GM12878 (cell line): ENCODE measurements around the gene WDR74. TPM values are rescaled to one million over a fixed set of nuclear protein-coding genes. Genes with fewer than 3 reads are reported as not detected.
"Not testable (repeated sequence)": the region's sequence is repeated elsewhere in the genome, so short reads cannot be mapped to it uniquely, and the experiment has no call there.

Source experiments
- ATAC-seq: fragments of 200-7000 bp; cut with Tn5 transposase; 3 replicates; pipeline ENCODE4 v1.9.1; 2020; ENCODE audit warnings: mild to moderate bottlenecking, moderate library complexity
- BruUV-seq: library from RNA; stranded (reverse); fragments of 400-500 nt; replicated peaks from 2 replicates; lab custom pipeline; 2021; lab: Mats Ljungman, UMichigan
- CTCF ChIA-PET: fragments of 300-600 bp; sonication (Branson Sonifier 250); formaldehyde crosslinking; extraction: SDS; loops from one replicate; lab custom pipeline; 2021; ENCODE audit warnings: inconsistent platforms; lab: Yijun Ruan, JAX
- POLR2A ChIA-PET: fragments of 350-600 bp; formaldehyde crosslinking; extraction: SDS; loops from one replicate; lab custom pipeline; 2021; ENCODE audit warnings: inconsistent platforms; lab: Charles Lee
- RAD21 ChIA-PET: fragments of 300-600 bp; sonication (Branson Sonifier 250); formaldehyde crosslinking; loops from one replicate; lab custom pipeline; 2023; ENCODE audit warnings: antibody characterized with exemption; ENCODE audit not compliant: unreplicated experiment; lab: Charles Lee
- SMC1A ChIA-PET: fragments of 300-600 bp; sonication (Branson Sonifier 250); formaldehyde crosslinking; loops from one replicate; lab custom pipeline; 2023; ENCODE audit not compliant: unreplicated experiment, uncharacterized antibody; lab: Charles Lee
- DNase-seq: peaks from one replicate; pipeline ENCODE4 v3.0.0-alpha.2; 2011; ENCODE audit warnings: low read depth, low spot score
- FAIRE-seq: peaks from 3 replicates; lab custom pipeline; 2011; peaks lifted over from hg19 to GRCh38; lab: Jason Lieb, UNC
- H2AFZ ChIP-seq: 2 replicates; pipeline ENCODE4 v1.6.0; 2011; ENCODE audit warnings: low read depth, low read length, control low read depth; ENCODE audit not compliant: control insufficient read depth
- H3K27ac ChIP-seq: 2 replicates; pipeline ENCODE4 v1.5.1; 2011; ENCODE audit warnings: control low read depth; ENCODE audit not compliant: control insufficient read depth, insufficient read depth
- H3K27me3 ChIP-seq, 2 experiments: replicated peaks in 1 of 2; 2 replicates each; pipeline versions ENCODE4 v1.6.0 to v1.6.1; 2011; ENCODE audit warnings: low read length in 1 of 2; ENCODE audit not compliant: control insufficient read depth in 2 of 2, insufficient read depth in 2 of 2
- H3K36me3 ChIP-seq, 2 experiments: 2 replicates each; pipeline ENCODE4 v1.5.1; 2011; ENCODE audit warnings: low read length in 1 of 2; ENCODE audit not compliant: control insufficient read depth in 2 of 2, insufficient read depth in 2 of 2
- H3K4me1 ChIP-seq: 2 replicates; pipeline ENCODE4 v1.6.1; 2011; ENCODE audit warnings: mild to moderate bottlenecking, low read length, moderate library complexity, mixed read lengths; ENCODE audit not compliant: control insufficient read depth, insufficient read depth
- H3K4me2 ChIP-seq: 2 replicates; pipeline ENCODE4 v1.6.0; 2011; ENCODE audit warnings: control low read depth; ENCODE audit not compliant: control insufficient read depth, insufficient read depth
- H3K4me3 ChIP-seq: fragments of 200-600 bp; sonication (generic); 2 replicates; pipeline ENCODE4 v1.5.1; 2016
- H3K79me2 ChIP-seq: 2 replicates; pipeline ENCODE4 v1.6.0; 2011; ENCODE audit warnings: low read length; ENCODE audit not compliant: control insufficient read depth, insufficient read depth
- H3K9ac ChIP-seq: 2 replicates; pipeline ENCODE4 v1.8.0; 2011; ENCODE audit warnings: low read length, control low read depth, mixed read lengths; ENCODE audit not compliant: control insufficient read depth, insufficient read depth
- H3K9me3 ChIP-seq: replicated peaks from 3 replicates; pipeline ENCODE4 v1.5.1; 2011; ENCODE audit warnings: mild to moderate bottlenecking, low read length; ENCODE audit not compliant: control insufficient read depth, insufficient read depth
- H4K20me1 ChIP-seq: 2 replicates; pipeline ENCODE4 v1.6.0; 2011; ENCODE audit not compliant: control insufficient read depth, insufficient read depth
- IKZF2 ChIP-seq, 2 experiments: fragments of 450-650 bp; IDR thresholded peaks; 2 replicates each; pipeline ENCODE4 v1.6.1; 2017; ENCODE audit warnings: mild to moderate bottlenecking in 2 of 2, moderate library complexity in 2 of 2
- PAX5 ChIP-seq: IDR thresholded peaks from 2 replicates; pipeline ENCODE4 v1.6.1; 2011; ENCODE audit warnings: low read depth, low read length, borderline replicate concordance
- WGBS: methylation state at CpG from one replicate; pipeline ENCODE4 v1.1.6; 2016; ENCODE audit warnings: low lambda C conversion rate; ENCODE audit not compliant: insufficient replicate concordance, insufficient coverage; ENCODE audit errors: missing lambda C conversion rate; 5-methylcytosine and 5-hydroxymethylcytosine counted together
- in situ Hi-C: fragments of 300-500 bp; cut with MboI; formaldehyde crosslinking; loops from 9 replicates; pipeline ENCODE4 v1.14.3; 2018; ENCODE audit warnings: mixed read lengths
- intact Hi-C: fragments of 100-400 bp; cut with micrococcal nuclease; formaldehyde crosslinking; loops from one replicate; pipeline ENCODE4 v1.14.2; 2022; ENCODE audit not compliant: unreplicated experiment
- polyA plus RNA-seq, 11 experiments: library from polyadenylated mRNA; depleted of rRNA in 4 of 11; unstranded in 6 of 11; stranded (reverse) in 5 of 11; fragments of >200 nt; fragmentation: Nextera tagmentation in 4 of 11; fragmentation: Illumina TruSeq in 1 of 11; extraction: Ambion mirVana in 4 of 11; extraction: Trizol in 1 of 11; gene quantifications; 1 replicate in 1 of 11; 2 replicates in 10 of 11; pipeline versions ENCODE4 v1.2.1 to v1.2.3, GENCODE V29; 2011 to 2016; ENCODE audit warnings: inconsistent platforms in 2 of 11, missing spikeins in 2 of 11, low read depth in 1 of 11
- total RNA-seq, 4 experiments: library from RNA; depleted of rRNA in 3 of 4; stranded (reverse); fragments of >200 nt in 3 of 4; fragmentation: Illumina TruSeq in 1 of 4; extraction: Trizol in 1 of 4; gene quantifications; 2 replicates each; pipeline versions ENCODE4 v1.2.1 to v1.2.3, GENCODE V29; 2013 to 2021

Gene WDR74
- total and polyA plus RNA-seq, 10 of the 15 experiments (the other 5 are each of a cell fraction or from before 2014, with no cell fraction given) = 18.2 to 103 (median 60.7) TPM

- H3K79me2 ChIP-seq = peaks cover 86% of the 10 kb centered on the region
- ATAC-seq = peak; percentile 19
- WGBS = 26% methylated on average over 12 of the region's 16 CpGs
- DNase-seq, BruUV-seq, H2AFZ ChIP-seq, H4K20me1 ChIP-seq, H3K36me3 ChIP-seq, H3K4me3 ChIP-seq, H3K27me3 ChIP-seq, H3K9me3 ChIP-seq, FAIRE-seq: not testable (repeated sequence)
- peak overlapping the region; percentile 93 for H3K4me2 ChIP-seq
- intact Hi-C loops = loop anchor here (1.0 to 10.0 kb wide), 5 partner anchors 75 to 467 kb away; partner anchors contain the start of genes LBHD1, TUT1 and UQCC3
- peak overlapping the region; percentile 61 for H3K27ac ChIP-seq
- RAD21 ChIA-PET = interaction anchor here (0.6 to 3.9 kb wide), 17 partner anchors 10 to 954 kb away, joined by 3 to 57 read pairs (median 3); partner anchors contain the start of genes SLC3A2, STX5, TEX54 and TMEM179B
- TF ChIP-seq IKZF2 (IDR thresholded peaks at IDR 0.05) (0 out of 4 replicates have a peak, but pooled peaks of 1 of the 2 experiments have one; percentile 5), PAX5 (peak; percentile 56; the same call in 1 of the 2 replicates)
- in situ Hi-C loops = loop anchor here (10.0 kb wide), 1 partner anchor 437 kb away; no protein-coding TSS in a partner anchor
- peak overlapping the region; percentile 52; the same call in 1 of the 2 replicates for H3K9ac ChIP-seq
- H3K4me1 ChIP-seq = peaks cover 23% of the 10 kb centered on the region
- SMC1A ChIA-PET = interaction anchor here (0.6 to 3.5 kb wide), 28 partner anchors 8 to 896 kb away, joined by 3 to 33 read pairs (median 4); partner anchors contain the start of genes C11orf98, CSKMT, LBHD1 and SLC3A2
- CTCF ChIA-PET = interaction anchor here (0.6 to 8.0 kb wide), 27 partner anchors 8 to 467 kb away, joined by 3 to 131 read pairs (median 6); partner anchors contain the start of genes POLR2G, SLC3A2, TAF6L and TEX54
- POLR2A ChIA-PET = interaction anchor here (0.5 to 4.1 kb wide), 21 partner anchors 9 to 240 kb away, joined by 3 to 44 read pairs (median 5); partner anchors contain the start of genes C11orf98, CSKMT, HNRNPUL2 and NXF1
Measured at GRCh38 chr11:62861564-62862192, 22.3 kb upstream of the WDR74 start.
